Activated CD8-positive, alpha-beta T cell treated with anti-CD3 and anti-CD28 coated beads for 36 hours (primary cell): ENCODE data around the gene PYCARD. TPM values are rescaled to one million over a fixed set of nuclear protein-coding genes. Genes with fewer than 3 reads are reported as not detected.

Experiments used
- ATAC-seq: fragments of 200-7000 bp; cut with Tn5 transposase; one replicate; pipeline ENCODE4 v1.10.0; 2021; ENCODE audit warnings: mild to moderate bottlenecking, moderate library complexity
- CTCF ChIA-PET: fragments of 350-600 bp; sonication (Branson Sonifier 250); formaldehyde crosslinking; loops from one replicate; lab custom pipeline; 2021; ENCODE audit warnings: antibody characterized with exemption; lab: Charles Lee
- POLR2A ChIA-PET: fragments of 350-600 bp; sonication (Branson Sonifier 250); formaldehyde crosslinking; loops from one replicate; lab custom pipeline; 2021; ENCODE audit warnings: antibody characterized with exemption; lab: Charles Lee
- DNase-seq: peaks from one replicate; pipeline ENCODE4 v3.0.0-alpha.2; 2020
- H3K27ac Mint-ChIP-seq: one replicate; pipeline ENCODE4 v1.8.0; 2021; ENCODE audit warnings: mild to moderate bottlenecking, mixed read lengths
- H3K27me3 Mint-ChIP-seq: one replicate; pipeline ENCODE4 v1.8.0; 2021; ENCODE audit warnings: mixed read lengths
- H3K36me3 Mint-ChIP-seq: one replicate; pipeline ENCODE4 v1.8.0; 2021; ENCODE audit warnings: low read depth, mixed read lengths
- H3K4me1 Mint-ChIP-seq: one replicate; pipeline ENCODE4 v1.8.0; 2021; ENCODE audit warnings: low read depth, mixed read lengths
- H3K4me3 Mint-ChIP-seq: one replicate; pipeline ENCODE4 v1.8.0; 2021; ENCODE audit warnings: mild to moderate bottlenecking, moderate library complexity, mixed read lengths
- H3K9me3 Mint-ChIP-seq: one replicate; pipeline ENCODE4 v1.8.0; 2021; ENCODE audit warnings: mixed read lengths
- CTCF ChIP-seq: fragments of 200-600 bp; IDR thresholded peaks from one replicate; pipeline ENCODE4 v1.8.0; 2022; ENCODE audit warnings: antibody characterized with exemption, mild to moderate bottlenecking
- intact Hi-C: fragments of 100-400 bp; cut with micrococcal nuclease; formaldehyde crosslinking; loops from one replicate; pipeline ENCODE4 v1.10.0; 2022
- total RNA-seq, 2 experiments: library from RNA; stranded (reverse); gene quantifications; one replicate each; pipeline ENCODE4 v1.2.3, GENCODE V29; 2021

The PYCARD gene
- total RNA-seq, 2 experiments from 2014 or later, result 5.9 to 6.1 TPM

- Mint-ChIP-seq H3K27ac (peak overlapping the region; percentile 86), H3K27me3 (no peaks in the 10 kb centered on the region), H3K9me3 (peaks cover under 1% of the 10 kb centered on the region), H3K36me3 (peaks cover 78% of the 10 kb centered on the region), H3K4me3 (peak overlapping the region; percentile 99), H3K4me1 (peaks cover 69% of the 10 kb centered on the region)
- DNase-seq (no peak), ATAC-seq (no peak)
- TF ChIP-seq CTCF, result no peak
- intact Hi-C loops, result loop anchor here (10.0 kb wide), 1 partner anchor 691 kb away; the partner anchor contains the start of gene ZNF267
- ChIA-PET CTCF (interaction anchor here (1.5 kb wide), 1 partner anchor 41 kb away, joined by 5 read pairs; no protein-coding TSS in a partner anchor), POLR2A (interaction anchor here (0.8 to 13.8 kb wide), 7 partner anchors 12 to 275 kb away, joined by 3 to 482 read pairs (median 6); partner anchors contain the start of genes ARMC5, PYCARD and TRIM72)
These were observed 18.8 kb downstream of the PYCARD start for GRCh38 chr16:31183432-31184428.

- CTCF ChIA-PET, result no interaction called here
- Mint-ChIP-seq H3K4me3 (peak overlapping the region; percentile 99), H3K4me1 (peaks cover 63% of the 10 kb centered on the region), H3K9me3 (peaks cover 4% of the 10 kb centered on the region), H3K27ac (peak overlapping the region; percentile 86), H3K36me3 (peaks cover 65% of the 10 kb centered on the region), H3K27me3 (no peaks in the 10 kb centered on the region)
- POLR2A ChIA-PET, result interaction anchor here (0.7 to 13.8 kb wide), 12 partner anchors 15 to 689 kb away, joined by 3 to 482 read pairs (median 4); partner anchors contain the start of genes KAT8, PYCARD, PYDC1 and TRIM72
- intact Hi-C loops, result loop anchor here (10.0 kb wide), 1 partner anchor 692 kb away; the partner anchor contains the start of gene ZNF267
- no peak for TF ChIP-seq CTCF
- DNase-seq, result no peak
- no peak for ATAC-seq
These were observed 20.2 kb downstream of the PYCARD start for GRCh38 chr16:31182391-31182790.

GRCh38 chr16:31181102-31181830 is 21.3 kb downstream of the PYCARD start:
- no peak for ATAC-seq
- Mint-ChIP-seq H3K27ac (peak overlapping the region; percentile 99), H3K4me3 (peak overlapping the region; percentile 99), H3K36me3 (peaks cover 54% of the 10 kb centered on the region), H3K9me3 (peaks cover 4% of the 10 kb centered on the region), H3K4me1 (peaks cover 58% of the 10 kb centered on the region), H3K27me3 (no peaks in the 10 kb centered on the region)
- CTCF ChIA-PET, result interaction anchor here (1.2 to 2.3 kb wide), 3 partner anchors 24 to 279 kb away, joined by 3 to 11 read pairs (median 4); no protein-coding TSS in a partner anchor
- DNase-seq, result peak; percentile 54
- intact Hi-C loops, result loop anchor here (10.0 kb wide), 1 partner anchor 694 kb away; the partner anchor contains the start of gene ZNF267
- TF ChIP-seq CTCF, result no peak
- POLR2A ChIA-PET, result interaction anchor here (0.7 to 13.8 kb wide), 31 partner anchors 10 to 692 kb away, joined by 3 to 482 read pairs (median 6); partner anchors contain the start of genes ARMC5, BCKDK, CTF1 and KAT8

- intact Hi-C loops, result loop anchor here (10.0 kb wide), 2 partner anchors 65 to 695 kb away; partner anchors contain the start of genes KAT8 and ZNF267
- Mint-ChIP-seq H3K27me3 (no peaks in the 10 kb centered on the region), H3K9me3 (peaks cover 4% of the 10 kb centered on the region), H3K36me3 (peaks cover 40% of the 10 kb centered on the region), H3K4me3 (peak within 1 kb of the TSS; percentile 99), H3K4me1 (peaks cover 44% of the 10 kb centered on the region), H3K27ac (peak within 1 kb of the TSS; percentile 99)
- ChIA-PET CTCF (interaction anchor here (0.7 to 2.3 kb wide), 6 partner anchors 19 to 689 kb away, joined by 3 to 11 read pairs (median 3); partner anchors contain the start of gene STX4), POLR2A (interaction anchor here (0.5 to 13.8 kb wide), 54 partner anchors 7 to 693 kb away, joined by 3 to 482 read pairs (median 4); partner anchors contain the start of genes ARMC5, BCKDK, ITGAM and KAT8)
- peak; percentile 55 for ATAC-seq
- TF ChIP-seq CTCF, result no peak
- DNase-seq, result peak; percentile 92
These were observed 22.7 kb downstream of the PYCARD start, which contains the start of gene FUS for GRCh38 chr16:31179747-31180459. FUS (plus strand) TSS chr16:31180139; CDS start chr16:31180215, 76 bp downstream.
